ENCODE data around the gene SLK.

The SLK gene

GRCh38 chr10:103990121-103990520, 23.2 kb downstream of the SLK start:
- DNase-seq (ENCODE audit: low read depth in 3 of 3): no peak

GRCh38 chr10:103990531-103990930, 23.6 kb downstream of the SLK start:
- DNase-seq (ENCODE audit: low read depth in 3 of 3): no peak

GRCh38 chr10:103991393-103992128, 24.6 kb downstream of the SLK start:
- no peak for DNase-seq (ENCODE audit: low read depth in 3 of 3)

GRCh38 chr10:103995134-103995533, 28.2 kb downstream of the SLK start:
- no peak for DNase-seq (ENCODE audit: low read depth in 3 of 3)

GRCh38 chr10:103998805-103999204, 31.9 kb downstream of the SLK start:
- DNase-seq (ENCODE audit: low read depth in 3 of 3): no peak

- no peak for DNase-seq (ENCODE audit: low read depth in 3 of 3)
Measured at GRCh38 chr10:104002911-104003310, 36.0 kb downstream of the SLK start.

GRCh38 chr10:104005172-104005863, 38.4 kb downstream of the SLK start:
- DNase-seq (ENCODE audit: low read depth in 3 of 3): no peak

- DNase-seq (ENCODE audit: low read depth in 3 of 3): no peak
Measured at GRCh38 chr10:104011904-104012303, 45.0 kb downstream of the SLK start.

GRCh38 chr10:104013489-104013888, 46.5 kb downstream of the SLK start:
- no peak for DNase-seq (ENCODE audit: low read depth in 3 of 3)

GRCh38 chr10:104014176-104014575, 47.2 kb downstream of the SLK start:
- DNase-seq (ENCODE audit: low read depth in 3 of 3): no peak

GRCh38 chr10:104016661-104017060, 49.7 kb downstream of the SLK start:
- no peak for DNase-seq (ENCODE audit: low read depth in 3 of 3)

GRCh38 chr10:104018471-104018870, 51.5 kb downstream of the SLK start:
- no peak for DNase-seq (ENCODE audit: low read depth in 3 of 3)

GRCh38 chr10:104020020-104020419, 53.1 kb downstream of the SLK start:
- no peak for DNase-seq (ENCODE audit: low read depth in 3 of 3)

GRCh38 chr10:104021246-104021645, 54.3 kb downstream of the SLK start:
- DNase-seq (ENCODE audit: low read depth in 3 of 3): no peak

GRCh38 chr10:104022026-104022425, 55.1 kb downstream of the SLK start:
- no peak for DNase-seq (ENCODE audit: low read depth in 3 of 3)

- no peak for DNase-seq (ENCODE audit: low read depth in 3 of 3)
Measured at GRCh38 chr10:104025524-104025923, 58.6 kb downstream of the SLK start.

GRCh38 chr10:104026762-104027161, 59.8 kb downstream of the SLK start:
- DNase-seq (ENCODE audit: low read depth in 3 of 3): no peak

- peak in 1 of 3 donors; percentile 23 for DNase-seq (ENCODE audit: low read depth in 3 of 3)
Measured at GRCh38 chr10:104028146-104028545, 61.2 kb downstream of the SLK start.

- no peak for DNase-seq (ENCODE audit: low read depth in 3 of 3)
Measured at GRCh38 chr10:104028823-104029520, 62.0 kb downstream of the SLK start.

- DNase-seq (ENCODE audit: low read depth in 3 of 3): no peak
Measured at GRCh38 chr10:104029521-104029860, 62.6 kb downstream of the SLK start.

GRCh38 chr10:104031631-104032030, 64.7 kb downstream of the SLK start:
- no peak for DNase-seq (ENCODE audit: low read depth in 3 of 3)

- DNase-seq (ENCODE audit: low read depth in 3 of 3): no peak
Measured at GRCh38 chr10:104032144-104032775, 65.3 kb downstream of the SLK start.
